BJ (cell line): ENCODE results near the gene ACTG1. TPM values are rescaled to one million over a fixed set of nuclear protein-coding genes. Genes with fewer than 3 reads are reported as not detected.
A peak's percentile ranks its signal among the peaks of the same experiment; 100 is the strongest.

ENCODE experiments used
- CTCF ChIA-PET: fragments of 350-600 bp; formaldehyde crosslinking; extraction: SDS; loops from one replicate; lab custom pipeline; 2021; ENCODE audit warnings: antibody characterized with exemption, inconsistent platforms; lab: Yijun Ruan, JAX
- POLR2A ChIA-PET: fragments of 300-600 bp; sonication (Branson Sonifier 250); formaldehyde crosslinking; extraction: SDS; loops from one replicate; lab custom pipeline; 2021; ENCODE audit warnings: antibody characterized with exemption; lab: Charles Lee
- DNase-seq: peaks from one replicate; pipeline ENCODE4 v3.0.0-alpha.2; 2011; ENCODE audit warnings: low read depth
- H3K27me3 ChIP-seq: 2 replicates; pipeline ENCODE4 v1.6.0; 2011; ENCODE audit warnings: low read length; ENCODE audit not compliant: control insufficient read depth, insufficient read depth
- H3K36me3 ChIP-seq: 2 replicates; pipeline ENCODE4 v1.5.1; 2011; ENCODE audit warnings: low read length; ENCODE audit not compliant: control insufficient read depth, insufficient read depth
- H3K4me3 ChIP-seq: 2 replicates; pipeline ENCODE4 v1.5.1; 2011; ENCODE audit warnings: low read depth, mild to moderate bottlenecking, control low read depth, low read length
- CTCF ChIP-seq: IDR thresholded peaks from 2 replicates; pipeline ENCODE4 v1.5.1; 2011; ENCODE audit warnings: low read depth, mild to moderate bottlenecking, control low read depth, inconsistent platforms, low read length, moderate library complexity; ENCODE audit not compliant: insufficient read depth
- polyA plus RNA-seq: library from polyadenylated mRNA; depleted of rRNA; stranded (reverse); fragments of >200 nt; gene quantifications from 2 replicates; pipeline ENCODE4 v1.2.3, GENCODE V29; 2011

Gene ACTG1
- polyA plus RNA-seq, 1 experiment = 3,774 TPM

- DNase-seq = no peak
- POLR2A ChIA-PET = no interaction called here
- Histone ChIP-seq H3K36me3 (no peaks in the 10 kb centered on the region), H3K4me3 (no peak overlapping the region), H3K27me3 (no peaks in the 10 kb centered on the region; the same call in 1 of the 2 replicates)
- no peak for TF ChIP-seq CTCF
- CTCF ChIA-PET = interaction anchor here (0.6 to 1.7 kb wide), 5 partner anchors 85 to 339 kb away, joined by 3 to 9 read pairs (median 5); no protein-coding TSS in a partner anchor
These were observed 29.9 kb downstream of the ACTG1 start for GRCh38 chr17:81482673-81483072.

DNA sequence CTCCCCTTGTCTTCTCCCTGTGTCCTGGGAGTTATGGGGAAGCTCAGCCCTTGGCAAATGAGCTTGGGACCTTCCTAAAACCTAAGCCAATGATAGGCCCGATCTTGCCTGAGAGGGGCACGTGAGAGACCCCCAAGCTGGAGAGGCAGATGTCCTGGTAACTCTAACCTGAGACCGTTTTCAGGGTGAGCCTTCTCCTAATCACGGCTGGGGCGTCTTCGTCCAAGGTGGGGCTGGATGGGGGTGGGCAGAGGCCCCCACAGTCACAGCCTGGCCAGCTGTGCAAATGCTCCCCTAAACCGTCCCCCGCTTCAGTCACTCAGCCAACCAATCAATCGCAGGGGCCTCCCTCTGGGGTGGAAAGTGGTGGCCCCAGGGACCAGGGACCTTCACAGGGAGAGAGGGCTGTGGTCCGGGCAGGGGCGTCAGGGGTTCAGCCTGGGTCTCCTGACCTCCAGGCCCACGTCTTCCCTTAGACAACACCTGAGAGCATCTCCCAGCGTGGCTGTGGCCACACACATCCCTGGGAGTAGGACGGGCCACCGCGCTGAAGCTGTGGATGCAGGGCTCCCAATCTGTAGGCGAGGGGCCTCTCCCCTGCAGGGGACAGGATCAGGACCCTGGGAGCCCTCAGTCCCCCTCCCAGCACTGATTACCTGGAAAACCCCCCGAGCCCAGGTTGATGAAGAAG is 30.6 kb downstream of the ACTG1 start:
- Histone ChIP-seq H3K36me3 (no peaks in the 10 kb centered on the region), H3K4me3 (peak overlapping the region; percentile 34), H3K27me3 (no peaks in the 10 kb centered on the region; the same call in 1 of the 2 replicates)
- POLR2A ChIA-PET = no interaction called here
- TF ChIP-seq CTCF = no peak
- no peak for DNase-seq
- CTCF ChIA-PET = interaction anchor here (0.6 to 1.7 kb wide), 8 partner anchors 84 to 338 kb away, joined by 3 to 9 read pairs (median 4); no protein-coding TSS in a partner anchor

DNA sequence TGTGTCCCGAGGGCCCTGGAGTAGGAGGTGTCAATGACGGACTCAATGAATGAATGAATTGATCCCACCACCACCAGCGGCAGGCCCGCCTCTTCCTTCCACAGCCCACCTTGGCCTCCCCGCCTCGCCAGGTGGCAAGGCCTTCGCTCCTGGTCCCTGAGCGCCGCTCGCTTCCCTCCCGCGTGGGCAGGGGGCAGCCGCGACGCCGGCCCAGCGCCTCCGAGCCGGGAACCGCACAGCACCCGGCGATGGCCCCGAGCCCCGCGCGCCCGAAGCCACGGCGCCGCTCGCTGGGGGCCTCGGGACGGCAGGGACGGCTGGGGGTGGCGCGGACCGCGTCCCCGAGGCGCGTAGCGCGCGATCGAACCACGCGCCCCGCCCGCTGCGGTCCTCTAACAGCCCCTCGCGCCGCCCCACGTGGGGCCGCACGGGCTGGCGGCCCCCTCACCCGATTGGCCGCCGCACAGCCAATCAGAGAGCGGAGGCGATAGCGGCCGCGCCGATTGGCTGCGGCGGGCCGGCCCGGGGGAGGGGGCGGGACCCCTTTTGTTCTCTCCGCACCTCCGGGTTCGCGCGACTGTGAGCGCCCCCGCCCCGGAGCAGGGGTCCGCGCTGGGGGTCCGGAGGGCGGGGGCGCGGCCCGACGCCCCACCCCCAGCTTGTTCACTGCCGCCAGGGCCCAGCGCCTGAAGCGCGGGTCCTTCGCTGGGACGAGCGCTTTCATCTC is 31.4 kb downstream of the ACTG1 start:
- CTCF ChIA-PET = interaction anchor here (0.8 to 1.7 kb wide), 5 partner anchors 109 to 338 kb away, joined by 3 to 9 read pairs (median 3); no protein-coding TSS in a partner anchor
- TF ChIP-seq CTCF = no peak
- Histone ChIP-seq H3K27me3 (no peaks in the 10 kb centered on the region; the same call in 1 of the 2 replicates), H3K4me3 (peak overlapping the region; percentile 34), H3K36me3 (no peaks in the 10 kb centered on the region)
- POLR2A ChIA-PET = no interaction called here
- no peak for DNase-seq

DNA sequence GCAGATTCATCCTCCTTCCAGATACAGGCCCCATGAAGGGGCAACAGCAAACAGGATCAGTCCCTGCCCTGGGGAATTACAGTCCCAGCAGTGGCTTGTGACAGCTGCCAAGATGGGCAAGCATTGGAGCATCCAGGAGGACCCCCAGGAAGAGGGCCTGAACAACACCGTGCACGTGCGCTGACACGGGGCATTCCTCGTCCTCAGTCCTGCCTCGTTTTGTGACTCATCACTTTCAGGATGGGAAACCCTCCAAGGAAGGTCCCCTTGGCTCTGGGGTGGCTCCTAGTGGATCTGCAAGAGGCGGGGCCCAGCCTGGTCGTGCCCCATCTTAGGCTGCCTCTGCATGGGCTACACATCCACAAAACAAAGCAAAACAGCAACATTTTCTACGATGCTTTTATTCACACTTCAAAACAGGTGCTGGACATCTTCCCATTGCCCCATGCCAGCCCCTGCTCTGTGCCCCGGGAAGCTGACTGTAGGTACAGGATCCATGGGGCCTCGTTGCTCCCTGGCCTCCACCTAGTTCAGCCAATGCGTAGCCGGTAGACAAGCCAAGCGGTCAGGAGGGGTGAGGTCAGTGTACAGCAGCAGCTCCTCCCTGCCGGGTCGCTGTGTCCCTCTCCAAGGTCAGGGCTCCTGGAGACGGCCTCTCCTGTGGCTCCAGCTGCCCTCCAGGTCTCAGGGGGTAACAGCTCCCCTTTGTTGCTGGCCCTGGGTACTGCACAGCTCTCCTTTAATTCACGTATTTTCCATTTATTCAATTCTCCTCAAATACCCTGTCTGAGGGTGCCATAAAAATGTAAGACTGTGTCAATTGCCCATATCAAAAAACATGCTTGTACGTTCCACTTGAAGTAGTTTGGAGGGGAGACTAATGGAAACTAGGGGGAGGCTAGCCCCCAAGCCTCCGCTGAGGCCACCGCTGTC is 32.2 kb downstream of the ACTG1 start:
- CTCF ChIA-PET = interaction anchor here (1.1 to 1.7 kb wide), 2 partner anchors 85 to 171 kb away, joined by 3 to 4 read pairs; partner anchors contain the start of gene BAHCC1

More for the DNA sequence above, 32.2 kb downstream of the ACTG1 start:
- Histone ChIP-seq H3K36me3 (no peaks in the 10 kb centered on the region), H3K4me3 (no peak overlapping the region), H3K27me3 (no peaks in the 10 kb centered on the region; the same call in 1 of the 2 replicates)
- POLR2A ChIA-PET = no interaction called here
- no peak for DNase-seq
- 0 out of 2 replicates have a peak, but pooled peaks have one; percentile 7 for TF ChIP-seq CTCF
